HG03066 (cell line): ENCODE results near the gene ARL16.

ENCODE experiments used
- ATAC-seq: cut with Tn5 transposase; IDR thresholded peaks from one replicate; pipeline ENCODE4 v1.9.1; 2021; ENCODE audit warnings: low read depth; ENCODE audit not compliant: unreplicated experiment

Gene ARL16

DNA sequence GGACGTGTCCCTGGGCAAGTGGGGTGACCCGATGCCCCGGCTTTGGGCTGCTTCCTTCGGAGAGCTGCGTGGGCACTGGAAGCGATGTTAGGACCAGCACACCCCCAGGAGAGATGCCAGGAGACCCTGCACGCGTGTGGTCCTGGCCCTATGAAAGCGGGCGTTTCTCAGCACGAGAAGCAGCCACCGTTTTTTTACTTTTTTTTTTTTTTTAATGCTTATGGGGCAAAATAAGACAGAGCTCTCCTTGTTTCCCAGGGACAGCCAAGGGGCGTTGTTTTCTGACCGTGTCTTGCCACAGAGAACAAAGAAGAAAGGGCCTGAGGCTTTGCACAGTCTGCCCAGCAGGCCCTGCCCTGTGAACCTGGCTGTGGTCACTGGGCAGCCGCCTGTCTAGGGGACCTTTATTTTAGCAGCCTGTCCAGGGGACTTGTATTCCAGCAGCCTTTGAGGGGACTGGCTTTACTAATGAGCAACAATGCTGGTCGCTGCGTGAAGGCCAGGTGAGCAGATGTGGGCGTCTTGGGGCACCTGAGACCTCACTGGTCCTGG lies 29.5 kb upstream of the ARL16 start:
- no peak for ATAC-seq

DNA sequence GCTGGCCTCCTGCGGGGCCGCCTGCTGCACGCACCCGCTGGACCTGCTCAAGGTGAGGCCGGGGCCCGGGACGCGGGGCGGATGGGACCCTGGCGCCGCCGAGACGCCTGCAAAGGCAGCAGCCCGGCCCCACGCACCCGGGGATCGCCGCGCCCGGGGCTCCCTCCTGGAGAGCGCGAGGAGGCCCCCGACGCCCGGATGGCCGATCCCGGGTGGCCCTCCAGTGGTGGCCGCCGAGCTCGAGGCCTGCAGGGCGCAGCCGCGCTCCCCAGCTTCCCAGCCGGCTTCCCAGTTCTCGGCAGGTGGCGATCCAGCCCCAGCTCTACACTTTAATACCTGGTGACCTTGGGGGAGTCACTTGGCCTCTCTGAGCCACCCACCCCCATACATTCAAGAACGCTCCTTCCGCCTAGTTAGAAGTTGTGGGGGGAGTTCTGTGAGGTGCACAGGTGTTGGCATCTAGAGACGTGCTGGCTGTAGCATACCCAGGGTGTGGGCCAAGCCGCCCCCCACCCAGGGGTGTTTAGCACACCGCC lies 28.9 kb upstream of the ARL16 start:
- no peak for ATAC-seq

DNA sequence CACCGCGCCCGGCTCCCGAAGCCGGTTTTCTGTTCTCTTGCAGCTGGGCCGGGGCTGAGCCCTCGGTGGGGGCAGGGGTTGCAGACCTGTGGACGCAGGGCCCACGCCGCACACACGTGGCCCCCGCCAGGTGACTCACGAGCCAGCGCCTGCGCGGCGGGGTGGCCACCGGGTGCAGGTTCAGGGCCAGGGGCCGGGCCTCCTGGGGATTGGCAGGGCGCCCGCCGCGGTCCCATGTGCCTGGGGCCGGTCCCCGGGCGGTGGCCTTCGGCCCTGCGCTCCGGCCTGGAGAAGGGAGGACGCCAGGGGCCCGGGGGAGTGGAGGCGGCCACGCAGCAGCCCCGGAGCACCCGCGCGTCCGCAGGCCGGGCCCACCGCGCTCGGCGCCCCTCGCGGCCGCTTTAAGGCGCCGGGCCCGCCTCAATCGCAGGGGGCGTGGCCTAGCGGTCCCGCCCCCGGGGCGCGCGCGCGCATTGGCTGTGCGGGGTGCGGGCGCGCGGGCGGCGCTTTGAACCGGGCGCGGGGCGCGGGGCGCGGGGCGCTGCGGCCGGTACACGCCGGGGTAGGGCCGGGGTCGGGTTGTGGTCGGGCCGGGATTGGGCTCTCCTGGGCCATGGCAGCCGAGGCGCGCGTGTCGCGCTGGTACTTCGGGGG lies 28.3 kb upstream of the ARL16 start, which contains the start of gene SLC25A10:
Gene SLC25A10, plus strand, starts transcription at position 471 of the 654 bp plus-strand sequence. Its CDS starts 143 bp downstream, at position 614.
- peak; percentile 69 for ATAC-seq

DNA sequence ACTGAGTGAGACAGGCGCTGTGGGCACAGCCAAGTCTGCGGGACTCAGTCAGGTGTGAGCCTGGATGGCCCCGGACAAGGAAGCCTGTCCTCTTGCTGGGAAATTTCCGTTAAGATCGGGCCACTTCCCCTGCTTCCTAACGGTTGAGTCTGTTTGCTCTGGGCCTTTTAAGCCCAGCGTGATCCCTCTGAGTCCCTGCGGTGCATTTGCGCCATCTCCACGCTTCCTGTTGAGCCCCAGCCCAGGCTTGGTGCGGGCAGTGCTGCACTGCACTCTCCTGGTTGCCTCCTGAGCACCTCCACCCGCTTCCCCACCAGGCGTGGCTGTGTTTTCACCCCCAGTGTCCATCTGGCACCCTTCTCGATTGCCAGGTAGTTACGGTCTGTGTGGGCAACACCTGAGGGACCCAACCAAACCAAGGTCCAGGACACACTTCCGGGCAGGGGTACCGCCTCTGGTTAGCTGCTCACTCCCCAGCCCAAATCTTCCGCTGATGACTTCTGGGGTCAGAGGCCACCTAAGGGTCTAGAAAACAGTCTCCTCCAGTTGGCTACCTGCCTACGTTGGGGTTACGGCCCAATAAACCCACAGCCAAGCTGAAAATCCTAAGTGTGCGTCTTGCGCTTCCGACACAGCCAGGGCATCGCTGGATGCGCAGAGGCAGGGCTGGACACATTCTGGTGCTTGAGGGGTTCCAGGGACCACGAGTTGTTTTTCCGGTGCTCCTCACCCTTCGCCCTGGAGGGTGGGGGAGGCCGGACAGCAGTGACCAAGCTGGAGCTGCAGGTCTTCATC lies 27.1 kb upstream of the ARL16 start:
- ATAC-seq, result no peak

DNA sequence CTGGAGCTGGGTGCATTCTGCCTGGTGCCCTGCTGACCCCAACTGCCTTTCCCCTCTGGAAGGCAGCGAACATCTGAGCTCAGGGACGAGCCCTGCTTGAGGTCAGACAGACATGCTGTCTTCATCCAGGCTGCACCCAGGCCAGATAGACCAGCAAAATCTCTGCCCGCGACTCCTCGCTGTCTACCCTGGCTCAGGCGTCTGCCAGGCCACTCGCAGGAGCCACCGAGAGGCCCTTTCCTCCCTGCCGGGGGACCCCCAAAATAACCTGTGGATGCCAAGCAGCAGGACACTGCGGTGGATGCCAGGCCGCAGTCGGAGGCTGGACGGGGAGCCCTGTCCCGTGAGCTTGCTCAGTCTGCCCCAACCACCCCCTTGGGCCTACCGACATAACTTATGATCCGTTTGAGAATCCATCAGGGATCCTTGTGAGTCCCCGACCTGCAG lies 25.2 kb upstream of the ARL16 start:
- ATAC-seq, result no peak

DNA sequence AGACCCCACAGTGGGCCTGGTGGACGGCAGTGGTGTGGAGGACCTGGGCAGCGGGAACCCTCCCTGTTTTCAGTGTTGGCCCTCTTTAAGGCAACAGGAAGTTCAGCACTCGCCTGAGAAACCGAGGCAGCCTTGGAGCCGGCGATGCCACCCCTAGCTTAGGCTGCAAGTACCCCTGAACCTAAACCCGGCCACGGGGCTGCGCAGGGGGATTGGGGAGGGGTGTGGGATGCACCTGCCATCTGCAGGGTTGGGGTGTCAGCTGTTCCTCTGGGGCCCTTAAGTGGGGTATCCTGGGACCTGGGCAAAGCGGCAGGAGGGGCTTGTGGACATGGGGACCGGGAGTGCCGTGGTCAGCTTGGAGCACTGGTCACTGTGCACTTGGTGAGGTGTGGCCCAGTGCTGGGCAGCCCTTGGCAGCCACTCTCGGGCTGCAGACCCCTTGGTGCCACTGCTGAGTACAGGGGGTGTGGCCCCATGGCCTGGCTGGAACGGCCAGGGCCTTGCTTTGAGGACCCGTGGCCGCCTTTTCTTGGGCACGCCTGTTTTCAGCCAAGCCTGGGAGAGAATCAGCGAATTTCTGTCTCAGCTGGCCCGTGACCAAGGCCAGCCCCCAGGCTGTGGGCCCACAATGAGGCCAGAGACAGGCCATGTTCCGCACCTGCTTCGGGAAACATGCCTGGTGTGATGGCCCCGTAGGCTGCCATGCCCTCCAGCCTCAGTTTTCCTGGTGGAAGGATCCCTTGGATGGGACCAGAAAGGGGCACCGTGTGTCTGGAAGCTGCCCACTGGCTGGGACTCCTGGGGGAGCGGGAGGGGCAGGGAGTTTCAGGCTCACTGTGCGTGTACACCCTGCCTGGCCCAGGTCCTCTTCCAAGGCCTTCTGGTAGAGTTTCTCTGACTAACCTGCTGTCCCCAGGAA lies 24.4 kb upstream of the ARL16 start:
- no peak for ATAC-seq

DNA sequence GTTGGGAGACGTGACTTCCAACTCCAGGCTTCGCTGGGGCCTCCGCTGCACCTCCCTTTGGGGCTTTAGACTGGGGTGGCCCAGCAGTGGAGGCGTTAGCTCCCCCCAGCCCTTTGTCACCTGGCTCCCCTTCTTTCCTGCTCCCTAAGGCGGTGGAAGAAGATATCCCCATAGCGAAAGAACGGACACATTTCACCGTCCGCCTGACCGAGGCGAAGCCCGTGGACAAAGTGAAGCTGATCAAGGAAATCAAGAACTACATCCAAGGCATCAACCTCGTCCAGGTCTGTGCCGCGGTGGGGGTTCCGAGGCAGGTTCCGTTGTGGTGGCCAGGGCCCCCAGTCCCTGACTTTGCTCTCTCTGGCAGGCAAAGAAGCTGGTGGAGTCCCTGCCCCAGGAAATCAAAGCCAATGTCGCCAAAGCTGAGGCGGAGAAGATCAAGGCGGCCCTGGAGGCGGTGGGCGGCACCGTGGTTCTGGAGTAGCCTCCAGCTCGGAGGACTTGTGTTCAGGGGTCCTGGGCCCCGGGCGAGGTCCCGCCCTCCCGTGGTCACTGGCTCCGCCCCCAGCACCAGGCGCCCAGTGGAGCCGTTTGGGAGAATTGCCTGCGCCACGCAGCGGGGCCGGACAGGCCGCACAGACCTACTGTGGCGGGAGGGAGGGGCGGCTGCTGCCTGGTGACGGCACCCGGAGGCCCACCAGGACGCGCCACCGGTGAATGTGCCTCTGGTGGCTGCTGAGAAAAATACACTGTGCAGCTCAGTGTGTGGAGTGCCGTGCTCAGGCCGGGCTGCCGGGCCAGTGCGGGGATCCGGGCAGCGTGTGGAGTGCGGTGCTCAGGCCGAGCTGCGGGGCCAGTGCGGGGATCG lies 23.4 kb upstream of the ARL16 start:
- no peak for ATAC-seq

DNA sequence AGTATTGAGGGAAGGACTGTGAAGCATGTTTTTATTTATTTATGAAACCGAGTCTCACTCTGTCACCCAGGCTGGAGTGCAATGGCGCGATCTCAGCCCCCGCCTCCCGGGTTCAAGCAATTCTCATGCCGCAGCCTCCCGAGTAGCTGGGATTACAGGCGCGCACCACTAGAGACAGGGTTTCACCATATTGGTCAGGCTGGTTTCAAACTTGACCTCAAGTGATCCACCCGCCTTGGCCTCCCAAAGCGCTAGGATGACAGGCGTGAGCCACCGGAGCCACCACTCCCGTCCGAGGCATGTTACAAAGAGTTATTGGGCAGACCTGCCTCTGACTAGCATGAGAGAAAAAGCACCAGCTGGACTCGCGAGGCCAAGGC lies 22.6 kb upstream of the ARL16 start:
- ATAC-seq, result no peak

DNA sequence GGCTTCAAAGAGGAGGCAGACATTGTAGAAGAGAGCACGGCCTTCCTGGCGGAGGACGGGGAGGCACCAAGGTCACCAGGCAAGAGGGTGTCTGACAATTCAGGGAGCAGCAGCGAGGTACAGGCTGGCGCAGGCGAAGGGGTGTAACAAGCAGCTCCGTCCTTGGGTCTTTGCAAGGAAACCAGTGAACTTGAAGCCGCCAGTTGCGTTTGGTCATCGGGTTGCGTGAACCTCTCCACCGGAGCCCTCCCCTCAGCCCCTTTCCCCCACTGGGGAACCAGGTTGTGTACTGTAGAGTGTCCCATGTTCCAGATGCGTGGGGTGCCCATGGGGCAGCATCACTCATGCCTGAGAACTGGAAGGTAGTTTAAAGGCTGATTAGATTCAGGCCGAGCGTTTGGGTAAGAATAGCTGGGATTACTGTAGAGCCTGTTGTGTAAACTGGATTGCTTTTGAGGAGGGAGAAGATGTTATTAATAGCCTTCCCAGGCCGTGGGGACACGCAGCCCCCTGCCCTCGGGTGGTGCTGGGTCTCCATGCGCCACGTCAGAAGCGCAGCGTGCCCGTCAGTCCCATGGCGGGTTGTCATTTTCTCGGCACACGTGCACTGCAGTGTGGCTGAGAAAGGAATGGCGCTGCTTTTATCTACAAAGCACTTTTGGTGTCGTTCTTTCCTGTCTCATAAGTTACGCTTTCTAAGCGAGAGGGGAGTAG lies 22.1 kb upstream of the ARL16 start:
- ATAC-seq, result no peak

DNA sequence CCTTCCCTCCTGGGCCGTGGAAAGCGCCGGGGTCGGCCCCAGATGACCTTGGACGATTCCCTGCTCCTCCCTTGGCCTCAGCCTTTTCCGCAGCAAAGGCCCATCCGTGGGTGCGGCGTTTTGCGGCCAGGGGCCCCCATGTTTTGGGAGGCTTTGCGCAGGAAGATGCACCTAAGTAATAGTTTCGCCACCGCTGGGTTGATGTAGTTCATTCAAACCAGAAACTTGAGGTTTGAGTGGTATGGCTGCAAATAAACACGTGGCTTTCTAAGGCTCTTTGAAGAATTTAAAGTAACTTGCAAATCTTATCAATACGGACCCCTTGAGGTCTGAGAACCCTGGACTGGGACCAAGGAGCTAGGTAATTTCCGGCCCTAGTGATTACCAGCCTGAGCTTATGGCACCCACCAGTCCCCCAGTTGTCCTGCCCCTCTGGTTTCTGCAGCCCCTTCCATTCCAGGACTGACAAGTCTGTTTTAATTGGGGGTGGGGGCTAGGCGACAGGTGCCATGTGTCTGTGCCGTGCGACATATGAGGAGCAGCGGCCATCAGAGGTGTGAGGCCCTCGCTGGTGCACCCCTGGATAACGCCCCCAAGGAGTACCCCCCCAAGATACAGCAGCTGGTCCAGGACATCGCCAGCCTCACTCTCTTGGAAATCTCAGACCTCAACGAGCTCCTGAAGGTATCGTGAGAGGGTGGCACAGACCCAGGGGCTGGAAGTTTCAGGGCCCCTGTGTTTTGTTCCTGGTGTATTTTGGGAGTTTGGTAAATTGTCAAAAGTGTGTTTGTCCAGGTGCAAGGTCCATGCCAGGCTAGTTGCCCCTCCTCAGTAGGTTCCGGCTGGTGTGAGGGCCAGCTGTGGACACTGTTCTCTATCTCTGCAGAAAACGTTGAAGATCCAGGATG lies 20.4 kb upstream of the ARL16 start:
- ATAC-seq, result no peak

DNA sequence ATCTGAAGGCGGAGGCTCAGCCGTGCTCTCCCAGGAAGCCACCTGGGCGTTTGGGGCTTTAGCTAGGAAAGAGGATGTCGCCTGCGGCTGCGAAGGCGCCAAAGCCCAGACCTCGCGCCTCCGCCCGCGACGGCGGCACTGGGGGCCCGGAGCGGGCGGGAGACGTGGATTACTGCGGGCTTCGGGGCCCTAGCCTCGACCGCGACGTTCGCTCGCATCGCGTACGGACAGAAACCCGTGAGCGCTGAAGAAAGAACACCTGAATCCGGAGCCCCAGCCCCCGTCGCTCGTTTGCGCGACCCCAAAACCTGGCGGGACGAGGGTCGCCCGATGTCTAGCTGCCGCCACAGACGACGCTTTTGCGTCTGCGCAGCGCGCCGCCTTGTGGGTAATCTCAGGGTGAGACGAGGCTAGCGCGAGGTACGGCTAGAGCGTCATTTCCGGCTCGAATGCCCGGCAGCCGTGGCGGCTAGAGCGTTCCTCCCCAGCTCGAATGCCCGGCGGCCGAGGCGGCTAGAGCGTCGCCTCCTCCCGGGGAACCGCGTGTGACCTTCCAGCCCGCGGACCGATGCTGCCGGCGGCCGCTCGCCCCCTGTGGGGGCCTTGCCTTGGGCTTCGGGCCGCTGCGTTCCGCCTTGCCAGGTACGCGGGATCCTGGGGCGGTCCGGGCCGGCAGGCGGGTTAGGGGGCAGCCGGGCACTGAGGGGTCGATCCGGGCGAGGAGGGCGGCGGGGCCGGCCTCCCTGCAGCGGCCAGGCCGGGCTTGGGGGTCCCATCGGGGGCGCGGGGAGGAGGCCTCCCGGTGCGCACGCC lies 19.5 kb upstream of the ARL16 start, which contains the start of gene MRPL12:
Gene MRPL12, plus strand, starts transcription at position 434 of the 813 bp plus-strand sequence. Its CDS starts 135 bp downstream, at position 569.
- peak; percentile 79 for ATAC-seq

DNA sequence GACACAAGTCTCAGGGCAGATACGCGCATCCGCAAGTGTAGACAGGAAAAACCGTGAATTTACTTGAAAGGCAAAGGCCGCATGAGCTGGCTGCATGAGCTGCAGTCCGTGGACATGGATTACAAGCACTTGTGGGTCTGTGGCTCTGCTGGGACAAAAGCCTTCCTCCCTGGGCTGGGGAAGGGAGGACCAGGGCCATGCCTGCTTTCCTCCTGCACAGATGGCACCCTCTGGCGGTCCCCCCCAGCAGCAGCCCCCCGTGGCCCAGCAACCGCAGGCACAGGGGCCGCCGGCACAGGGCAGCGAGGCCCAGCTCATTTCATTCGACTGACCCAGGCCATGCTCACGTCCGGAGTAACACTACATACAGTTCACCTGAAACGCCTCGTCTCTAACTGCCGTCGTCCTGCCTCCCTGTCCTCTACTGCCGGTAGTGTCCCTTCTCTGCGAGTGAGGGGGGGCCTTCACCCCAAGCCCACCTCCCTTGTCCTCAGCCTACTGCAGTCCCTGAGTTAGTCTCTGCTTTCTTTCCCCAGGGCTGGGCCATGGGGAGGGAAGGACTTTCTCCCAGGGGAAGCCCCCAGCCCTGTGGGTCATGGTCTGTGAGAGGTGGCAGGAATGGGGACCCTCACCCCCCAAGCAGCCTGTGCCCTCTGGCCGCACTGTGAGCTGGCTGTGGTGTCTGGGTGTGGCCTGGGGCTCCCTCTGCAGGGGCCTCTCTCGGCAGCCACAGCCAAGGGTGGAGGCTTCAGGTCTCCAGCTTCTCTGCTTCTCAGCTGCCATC lies 17.9 kb upstream of the ARL16 start:
- no peak for ATAC-seq

DNA sequence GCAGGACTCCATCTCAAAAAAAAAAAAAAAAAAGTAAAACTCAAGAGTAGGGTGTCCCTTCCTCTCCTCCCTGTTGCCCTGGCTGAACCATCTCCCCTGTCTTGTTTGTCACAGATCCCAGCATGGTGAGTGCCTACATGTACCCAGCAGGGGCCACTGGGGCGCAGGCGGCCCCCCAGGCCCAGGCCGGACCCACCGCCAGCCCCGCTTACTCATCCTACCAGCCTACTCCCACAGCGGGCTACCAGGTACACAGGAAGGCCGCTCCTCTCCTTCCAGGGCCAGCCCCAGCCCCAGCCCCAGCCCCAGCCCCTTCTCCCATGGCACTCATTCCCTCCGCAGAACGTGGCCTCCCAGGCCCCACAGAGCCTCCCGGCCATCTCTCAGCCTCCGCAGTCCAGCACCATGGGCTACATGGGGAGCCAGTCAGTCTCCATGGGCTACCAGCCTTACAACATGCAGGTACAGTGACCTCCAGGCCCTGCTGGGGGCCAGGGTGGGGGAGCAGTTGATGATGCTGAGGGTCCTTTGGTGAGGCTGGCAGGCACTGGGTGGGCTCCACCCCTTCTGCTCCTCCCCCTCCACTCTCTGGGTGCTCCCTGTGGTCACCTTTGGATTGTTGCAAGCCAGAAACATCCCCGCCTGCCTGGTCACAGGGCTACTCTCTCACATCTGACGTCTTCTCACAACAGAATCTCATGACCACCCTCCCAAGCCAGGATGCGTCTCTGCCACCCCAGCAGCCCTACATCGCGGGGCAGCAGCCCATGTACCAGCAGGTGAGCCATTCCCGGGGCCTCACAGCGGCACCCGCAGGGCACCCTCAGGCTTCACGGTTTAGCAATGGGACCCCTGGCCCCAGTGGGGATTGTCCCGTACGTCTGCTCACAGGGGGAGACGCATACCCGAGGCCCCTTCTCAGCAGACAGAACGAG lies 17.0 kb upstream of the ARL16 start:
- ATAC-seq, result no peak

DNA sequence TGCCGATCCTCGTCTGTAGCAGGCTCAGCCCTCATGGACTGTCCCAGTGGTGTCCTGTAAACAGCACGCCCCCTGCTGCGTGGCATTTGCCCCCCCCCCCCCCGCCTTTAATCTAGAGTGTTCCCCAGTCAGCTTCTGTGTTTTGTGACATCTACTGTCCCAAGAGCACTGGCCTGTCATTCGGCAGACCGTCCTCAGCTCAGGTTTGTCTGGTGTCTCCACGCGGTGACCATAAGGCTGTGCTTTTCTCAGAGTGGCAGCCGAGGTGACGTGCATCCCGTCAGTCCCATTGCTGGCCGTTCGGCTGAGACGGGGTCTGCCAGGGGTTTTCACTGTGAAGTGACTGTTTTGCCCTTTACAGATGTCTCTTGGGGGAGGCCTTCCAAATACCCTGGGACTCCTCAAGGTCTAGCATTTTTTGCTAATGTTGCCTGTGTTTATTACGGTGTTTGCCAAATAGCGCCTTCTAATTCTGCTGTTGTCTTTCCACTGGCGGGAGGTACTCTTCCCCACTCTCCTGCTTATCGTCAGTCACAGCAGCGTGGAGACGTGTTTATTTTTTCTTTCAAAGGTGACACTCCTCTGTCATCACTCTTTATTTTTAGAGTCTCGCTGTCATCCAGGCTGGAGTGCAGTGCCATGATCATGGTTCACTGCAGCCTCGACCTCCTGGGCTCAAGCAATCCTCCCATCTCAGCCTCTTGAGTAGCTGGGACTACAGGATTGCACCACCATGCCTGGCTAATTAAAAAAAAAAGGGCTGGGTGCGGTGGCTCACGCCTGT lies 13.9 kb upstream of the ARL16 start:
- ATAC-seq, result no peak
